Measurements from ENCODE around the gene GABRG3. TPM values are rescaled to one million over a fixed set of nuclear protein-coding genes. Genes with fewer than 3 reads are reported as not detected.

Gene GABRG3
- total and polyA plus RNA-seq, 2 experiments from 2014 or later, result 0.10 to 1.4 TPM

DNA sequence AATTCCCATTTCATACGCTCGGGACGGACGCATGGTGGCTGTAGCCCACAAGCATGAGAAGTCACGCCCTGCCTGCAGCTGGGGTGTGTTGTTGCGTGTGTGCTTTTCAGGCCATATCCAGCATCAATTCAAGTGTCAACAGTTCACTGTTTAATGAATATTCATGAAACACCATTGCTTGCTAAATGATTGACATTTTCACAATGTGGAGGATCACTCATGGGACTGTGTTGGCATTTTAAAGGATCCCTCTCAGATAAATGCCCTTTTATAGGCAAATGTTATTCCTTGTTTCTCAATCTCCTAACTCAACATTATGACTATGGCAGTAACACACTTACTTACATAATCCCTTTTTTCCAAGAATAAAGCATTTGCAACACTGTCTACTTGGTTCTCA, 511.3 kb downstream of the GABRG3 start:
- H3K36me3 ChIP-seq (ENCODE audit: insufficient read depth), result no peaks in the 10 kb centered on the region
- peaks cover 12% of the 10 kb centered on the region; the same call in 1 of the 2 replicates for H3F3A ChIP-seq (replicated peaks; ENCODE audit: low read depth)
- no peak overlapping the region for H2AFZ ChIP-seq
- peak overlapping the region; percentile 54 for H3K4me3 Mint-ChIP-seq
- peak overlapping the region; percentile 45 for H3K4me2 ChIP-seq
- DNase-seq (ENCODE audit: low spot score), result no peak
- no peaks in the 10 kb centered on the region for H4K20me1 ChIP-seq (replicated peaks; ENCODE audit: insufficient read depth)
- H3K4me3 ChIP-seq, result peak overlapping the region; percentile 3; the same call in 1 of the 2 replicates
- peaks cover 31% of the 10 kb centered on the region for H3K4me1 Mint-ChIP-seq
- H3K9me3 Mint-ChIP-seq, result peaks cover 14% of the 10 kb centered on the region
- TF ChIP-seq EZH2phosphoT487 (IDR thresholded peaks at IDR 0.05; ENCODE audit: unreplicated experiment) (no peak), STAT1 (IDR thresholded peaks at IDR 0.05; ENCODE audit: unreplicated experiment) (no peak), NANOG (IDR thresholded peaks at IDR 0.05; ENCODE audit: borderline replicate concordance) (no peak), ZNF331 (CRISPR knock-in tag; IDR thresholded peaks at IDR 0.05; ENCODE audit: low read depth) (no peak), ZNF114 (CRISPR knock-in tag; IDR thresholded peaks at IDR 0.05) (no peak), CREB1 (CRISPR knock-in tag; IDR thresholded peaks at IDR 0.05; ENCODE audit: low read depth) (no peak), POLR2AphosphoS5 (IDR thresholded peaks at IDR 0.05; ENCODE audit: low read depth) (no peak), JUNB (IDR thresholded peaks at IDR 0.05; ENCODE audit: unreplicated experiment) (no peak), EZH2 (IDR thresholded peaks at IDR 0.05; ENCODE audit: low read depth, unreplicated experiment) (no peak)
- TF ChIP-seq, protein P1, sequence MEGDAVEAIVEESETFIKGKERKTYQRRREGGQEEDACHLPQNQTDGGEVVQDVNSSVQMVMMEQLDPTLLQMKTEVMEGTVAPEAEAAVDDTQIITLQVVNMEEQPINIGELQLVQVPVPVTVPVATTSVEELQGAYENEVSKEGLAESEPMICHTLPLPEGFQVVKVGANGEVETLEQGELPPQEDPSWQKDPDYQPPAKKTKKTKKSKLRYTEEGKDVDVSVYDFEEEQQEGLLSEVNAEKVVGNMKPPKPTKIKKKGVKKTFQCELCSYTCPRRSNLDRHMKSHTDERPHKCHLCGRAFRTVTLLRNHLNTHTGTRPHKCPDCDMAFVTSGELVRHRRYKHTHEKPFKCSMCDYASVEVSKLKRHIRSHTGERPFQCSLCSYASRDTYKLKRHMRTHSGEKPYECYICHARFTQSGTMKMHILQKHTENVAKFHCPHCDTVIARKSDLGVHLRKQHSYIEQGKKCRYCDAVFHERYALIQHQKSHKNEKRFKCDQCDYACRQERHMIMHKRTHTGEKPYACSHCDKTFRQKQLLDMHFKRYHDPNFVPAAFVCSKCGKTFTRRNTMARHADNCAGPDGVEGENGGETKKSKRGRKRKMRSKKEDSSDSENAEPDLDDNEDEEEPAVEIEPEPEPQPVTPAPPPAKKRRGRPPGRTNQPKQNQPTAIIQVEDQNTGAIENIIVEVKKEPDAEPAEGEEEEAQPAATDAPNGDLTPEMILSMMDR (conservative IDR thresholded peaks at IDR 0.05; ENCODE audit: low read depth in 2 of 2), result no peak
- TF ChIP-seq, protein P2, sequence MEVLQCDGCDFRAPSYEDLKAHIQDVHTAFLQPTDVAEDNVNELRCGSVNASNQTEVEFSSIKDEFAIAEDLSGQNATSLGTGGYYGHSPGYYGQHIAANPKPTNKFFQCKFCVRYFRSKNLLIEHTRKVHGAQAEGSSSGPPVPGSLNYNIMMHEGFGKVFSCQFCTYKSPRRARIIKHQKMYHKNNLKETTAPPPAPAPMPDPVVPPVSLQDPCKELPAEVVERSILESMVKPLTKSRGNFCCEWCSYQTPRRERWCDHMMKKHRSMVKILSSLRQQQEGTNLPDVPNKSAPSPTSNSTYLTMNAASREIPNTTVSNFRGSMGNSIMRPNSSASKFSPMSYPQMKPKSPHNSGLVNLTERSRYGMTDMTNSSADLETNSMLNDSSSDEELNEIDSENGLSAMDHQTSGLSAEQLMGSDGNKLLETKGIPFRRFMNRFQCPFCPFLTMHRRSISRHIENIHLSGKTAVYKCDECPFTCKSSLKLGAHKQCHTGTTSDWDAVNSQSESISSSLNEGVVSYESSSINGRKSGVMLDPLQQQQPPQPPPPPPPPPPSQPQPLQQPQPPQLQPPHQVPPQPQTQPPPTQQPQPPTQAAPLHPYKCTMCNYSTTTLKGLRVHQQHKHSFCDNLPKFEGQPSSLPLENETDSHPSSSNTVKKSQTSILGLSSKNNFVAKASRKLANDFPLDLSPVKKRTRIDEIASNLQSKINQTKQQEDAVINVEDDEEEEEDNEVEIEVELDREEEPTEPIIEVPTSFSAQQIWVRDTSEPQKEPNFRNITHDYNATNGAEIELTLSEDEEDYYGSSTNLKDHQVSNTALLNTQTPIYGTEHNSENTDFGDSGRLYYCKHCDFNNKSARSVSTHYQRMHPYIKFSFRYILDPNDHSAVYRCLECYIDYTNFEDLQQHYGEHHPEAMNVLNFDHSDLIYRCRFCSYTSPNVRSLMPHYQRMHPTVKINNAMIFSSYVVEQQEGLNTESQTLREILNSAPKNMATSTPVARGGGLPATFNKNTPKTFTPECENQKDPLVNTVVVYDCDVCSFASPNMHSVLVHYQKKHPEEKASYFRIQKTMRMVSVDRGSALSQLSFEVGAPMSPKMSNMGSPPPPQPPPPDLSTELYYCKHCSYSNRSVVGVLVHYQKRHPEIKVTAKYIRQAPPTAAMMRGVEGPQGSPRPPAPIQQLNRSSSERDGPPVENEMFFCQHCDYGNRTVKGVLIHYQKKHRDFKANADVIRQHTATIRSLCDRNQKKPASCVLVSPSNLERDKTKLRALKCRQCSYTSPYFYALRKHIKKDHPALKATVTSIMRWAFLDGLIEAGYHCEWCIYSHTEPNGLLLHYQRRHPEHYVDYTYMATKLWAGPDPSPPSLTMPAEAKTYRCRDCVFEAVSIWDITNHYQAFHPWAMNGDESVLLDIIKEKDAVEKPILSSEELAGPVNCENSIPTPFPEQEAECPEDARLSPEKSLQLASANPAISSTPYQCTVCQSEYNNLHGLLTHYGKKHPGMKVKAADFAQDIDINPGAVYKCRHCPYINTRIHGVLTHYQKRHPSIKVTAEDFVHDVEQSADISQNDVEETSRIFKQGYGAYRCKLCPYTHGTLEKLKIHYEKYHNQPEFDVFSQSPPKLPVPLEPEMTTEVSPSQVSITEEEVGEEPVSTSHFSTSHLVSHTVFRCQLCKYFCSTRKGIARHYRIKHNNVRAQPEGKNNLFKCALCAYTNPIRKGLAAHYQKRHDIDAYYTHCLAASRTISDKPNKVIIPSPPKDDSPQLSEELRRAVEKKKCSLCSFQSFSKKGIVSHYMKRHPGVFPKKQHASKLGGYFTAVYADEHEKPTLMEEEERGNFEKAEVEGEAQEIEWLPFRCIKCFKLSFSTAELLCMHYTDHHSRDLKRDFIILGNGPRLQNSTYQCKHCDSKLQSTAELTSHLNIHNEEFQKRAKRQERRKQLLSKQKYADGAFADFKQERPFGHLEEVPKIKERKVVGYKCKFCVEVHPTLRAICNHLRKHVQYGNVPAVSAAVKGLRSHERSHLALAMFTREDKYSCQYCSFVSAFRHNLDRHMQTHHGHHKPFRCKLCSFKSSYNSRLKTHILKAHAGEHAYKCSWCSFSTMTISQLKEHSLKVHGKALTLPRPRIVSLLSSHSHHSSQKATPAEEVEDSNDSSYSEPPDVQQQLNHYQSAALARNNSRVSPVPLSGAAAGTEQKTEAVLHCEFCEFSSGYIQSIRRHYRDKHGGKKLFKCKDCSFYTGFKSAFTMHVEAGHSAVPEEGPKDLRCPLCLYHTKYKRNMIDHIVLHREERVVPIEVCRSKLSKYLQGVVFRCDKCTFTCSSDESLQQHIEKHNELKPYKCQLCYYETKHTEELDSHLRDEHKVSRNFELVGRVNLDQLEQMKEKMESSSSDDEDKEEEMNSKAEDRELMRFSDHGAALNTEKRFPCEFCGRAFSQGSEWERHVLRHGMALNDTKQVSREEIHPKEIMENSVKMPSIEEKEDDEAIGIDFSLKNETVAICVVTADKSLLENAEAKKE (CRISPR knock-in tag; IDR thresholded peaks at IDR 0.05), result no peak
- TF ChIP-seq, protein P3, sequence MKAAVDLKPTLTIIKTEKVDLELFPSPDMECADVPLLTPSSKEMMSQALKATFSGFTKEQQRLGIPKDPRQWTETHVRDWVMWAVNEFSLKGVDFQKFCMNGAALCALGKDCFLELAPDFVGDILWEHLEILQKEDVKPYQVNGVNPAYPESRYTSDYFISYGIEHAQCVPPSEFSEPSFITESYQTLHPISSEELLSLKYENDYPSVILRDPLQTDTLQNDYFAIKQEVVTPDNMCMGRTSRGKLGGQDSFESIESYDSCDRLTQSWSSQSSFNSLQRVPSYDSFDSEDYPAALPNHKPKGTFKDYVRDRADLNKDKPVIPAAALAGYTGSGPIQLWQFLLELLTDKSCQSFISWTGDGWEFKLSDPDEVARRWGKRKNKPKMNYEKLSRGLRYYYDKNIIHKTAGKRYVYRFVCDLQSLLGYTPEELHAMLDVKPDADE (IDR thresholded peaks at IDR 0.05), result no peak
- TF ChIP-seq, protein P4, sequence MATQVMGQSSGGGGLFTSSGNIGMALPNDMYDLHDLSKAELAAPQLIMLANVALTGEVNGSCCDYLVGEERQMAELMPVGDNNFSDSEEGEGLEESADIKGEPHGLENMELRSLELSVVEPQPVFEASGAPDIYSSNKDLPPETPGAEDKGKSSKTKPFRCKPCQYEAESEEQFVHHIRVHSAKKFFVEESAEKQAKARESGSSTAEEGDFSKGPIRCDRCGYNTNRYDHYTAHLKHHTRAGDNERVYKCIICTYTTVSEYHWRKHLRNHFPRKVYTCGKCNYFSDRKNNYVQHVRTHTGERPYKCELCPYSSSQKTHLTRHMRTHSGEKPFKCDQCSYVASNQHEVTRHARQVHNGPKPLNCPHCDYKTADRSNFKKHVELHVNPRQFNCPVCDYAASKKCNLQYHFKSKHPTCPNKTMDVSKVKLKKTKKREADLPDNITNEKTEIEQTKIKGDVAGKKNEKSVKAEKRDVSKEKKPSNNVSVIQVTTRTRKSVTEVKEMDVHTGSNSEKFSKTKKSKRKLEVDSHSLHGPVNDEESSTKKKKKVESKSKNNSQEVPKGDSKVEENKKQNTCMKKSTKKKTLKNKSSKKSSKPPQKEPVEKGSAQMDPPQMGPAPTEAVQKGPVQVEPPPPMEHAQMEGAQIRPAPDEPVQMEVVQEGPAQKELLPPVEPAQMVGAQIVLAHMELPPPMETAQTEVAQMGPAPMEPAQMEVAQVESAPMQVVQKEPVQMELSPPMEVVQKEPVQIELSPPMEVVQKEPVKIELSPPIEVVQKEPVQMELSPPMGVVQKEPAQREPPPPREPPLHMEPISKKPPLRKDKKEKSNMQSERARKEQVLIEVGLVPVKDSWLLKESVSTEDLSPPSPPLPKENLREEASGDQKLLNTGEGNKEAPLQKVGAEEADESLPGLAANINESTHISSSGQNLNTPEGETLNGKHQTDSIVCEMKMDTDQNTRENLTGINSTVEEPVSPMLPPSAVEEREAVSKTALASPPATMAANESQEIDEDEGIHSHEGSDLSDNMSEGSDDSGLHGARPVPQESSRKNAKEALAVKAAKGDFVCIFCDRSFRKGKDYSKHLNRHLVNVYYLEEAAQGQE (IDR thresholded peaks at IDR 0.05; ENCODE audit: unreplicated experiment), result no peak
- peak overlapping the region; percentile 90 for H3K27ac Mint-ChIP-seq
- H3K27me3 Mint-ChIP-seq (ENCODE audit: insufficient read depth, low read depth, poor library complexity), result no peaks in the 10 kb centered on the region
- H3K79me2 ChIP-seq (replicated peaks; ENCODE audit: insufficient read depth), result no peaks in the 10 kb centered on the region
- H3K36me3 Mint-ChIP-seq (ENCODE audit: low read depth), result peaks cover 17% of the 10 kb centered on the region; the same call in 2 of the 3 replicates
- H3K27me3 ChIP-seq (ENCODE audit: insufficient read depth), result no peaks in the 10 kb centered on the region
- peak; percentile 37; the same call in 2 of the 3 replicates for ATAC-seq
- peaks cover 27% of the 10 kb centered on the region for H3K4me1 ChIP-seq (ENCODE audit: insufficient read depth)
- H3K9me2 ChIP-seq (ENCODE audit: insufficient read depth), result peaks cover 8% of the 10 kb centered on the region; the same call in 1 of the 2 replicates
- H3K27ac ChIP-seq (ENCODE audit: low read depth), result peak overlapping the region; percentile 1; the same call in 1 of the 2 replicates

Data from GM23338 (cell line).